Sigmoid colon (tissue), 3 donors: Measurements from ENCODE around the gene ITPR2.

ENCODE experiments used
- POLR2A ChIP-seq, 2 donors: fragments of 450-650 bp; IDR thresholded peaks; one replicate each; pipeline ENCODE4 v1.6.1; 2016; ENCODE audit warnings: antibody characterized with exemption in 2 of 2, mild to moderate bottlenecking in 2 of 2, moderate library complexity in 2 of 2
- TF ChIP-seq, protein P1 (sequence below), 4 experiments: fragments of 450-650 bp in 3 of 4; fragments of 200-600 bp in 1 of 4; IDR thresholded peaks; one replicate each; pipeline ENCODE4 v1.5.1; 2016 to 2019; ENCODE audit warnings: antibody characterized with exemption in 4 of 4, mild to moderate bottlenecking in 3 of 4, moderate library complexity in 2 of 4

- TF ChIP-seq POLR2A (IDR thresholded peaks at IDR 0.05): no peak
- TF ChIP-seq, protein P1, sequence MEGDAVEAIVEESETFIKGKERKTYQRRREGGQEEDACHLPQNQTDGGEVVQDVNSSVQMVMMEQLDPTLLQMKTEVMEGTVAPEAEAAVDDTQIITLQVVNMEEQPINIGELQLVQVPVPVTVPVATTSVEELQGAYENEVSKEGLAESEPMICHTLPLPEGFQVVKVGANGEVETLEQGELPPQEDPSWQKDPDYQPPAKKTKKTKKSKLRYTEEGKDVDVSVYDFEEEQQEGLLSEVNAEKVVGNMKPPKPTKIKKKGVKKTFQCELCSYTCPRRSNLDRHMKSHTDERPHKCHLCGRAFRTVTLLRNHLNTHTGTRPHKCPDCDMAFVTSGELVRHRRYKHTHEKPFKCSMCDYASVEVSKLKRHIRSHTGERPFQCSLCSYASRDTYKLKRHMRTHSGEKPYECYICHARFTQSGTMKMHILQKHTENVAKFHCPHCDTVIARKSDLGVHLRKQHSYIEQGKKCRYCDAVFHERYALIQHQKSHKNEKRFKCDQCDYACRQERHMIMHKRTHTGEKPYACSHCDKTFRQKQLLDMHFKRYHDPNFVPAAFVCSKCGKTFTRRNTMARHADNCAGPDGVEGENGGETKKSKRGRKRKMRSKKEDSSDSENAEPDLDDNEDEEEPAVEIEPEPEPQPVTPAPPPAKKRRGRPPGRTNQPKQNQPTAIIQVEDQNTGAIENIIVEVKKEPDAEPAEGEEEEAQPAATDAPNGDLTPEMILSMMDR (IDR thresholded peaks at IDR 0.05): no peak
Observed at GRCh38 chr12:26620907-26621306, 212.1 kb downstream of the ITPR2 start.
